ENCODE results near the gene IRF2.

GRCh38 chr4:184510401-184510800 lies 36.1 kb upstream of the IRF2 start:
- TF ChIP-seq CTCF (IDR thresholded peaks at IDR 0.05; ENCODE audit: borderline replicate concordance, extremely low read depth, low read length, poor library complexity, severe bottlenecking) (no peak), EZH2 (IDR thresholded peaks at IDR 0.05; ENCODE audit: borderline replicate concordance, low read depth, low read length, severe bottlenecking) (no peak)

All from DND-41 (cell line).